Peyer's patch (tissue), 4 donors: Measurements from ENCODE around the gene APBA1. TPM values are rescaled to one million over a fixed set of nuclear protein-coding genes. Genes with fewer than 3 reads are reported as not detected.

Experiments used
- DNase-seq, 3 donors: peaks; one replicate each; pipeline ENCODE4 v3.0.0-alpha.2; 2017 to 2019
- H3K27ac ChIP-seq, 4 donors: fragments of 200-600 bp; sonication (generic); one replicate each; pipeline ENCODE4 v1.5.1; 2016 to 2019
- H3K27me3 ChIP-seq, 2 donors: fragments of 200-600 bp; sonication (generic); one replicate each; pipeline ENCODE4 v1.5.1; 2019
- H3K36me3 ChIP-seq, 3 donors: fragments of 200-600 bp; sonication (generic); one replicate each; pipeline ENCODE4 v1.5.1; 2016 to 2019
- H3K4me1 ChIP-seq, 4 donors: fragments of 200-600 bp; sonication (generic); one replicate each; pipeline ENCODE4 v1.5.1; 2016 to 2019
- H3K4me3 ChIP-seq, 4 donors: fragments of 200-600 bp; sonication (generic); 1 replicate in 3 of 4; 2 replicates in 1 of 4; pipeline ENCODE4 v1.5.1; 2016 to 2019; ENCODE audit warnings: mild to moderate bottlenecking in 1 of 4
- H3K9me3 ChIP-seq, 4 donors: fragments of 200-600 bp; sonication (generic); one replicate each; pipeline ENCODE4 v1.5.1; 2016 to 2019; ENCODE audit warnings: mild to moderate bottlenecking in 1 of 4
- CTCF ChIP-seq, 6 experiments: fragments of 450-650 bp in 4 of 6; fragments of 200-600 bp in 2 of 6; sonication (generic) in 1 of 6; IDR thresholded peaks; one replicate each; pipeline ENCODE4 v1.5.1; 2017 to 2019; ENCODE audit warnings: antibody characterized with exemption in 6 of 6, mild to moderate bottlenecking in 3 of 6, moderate library complexity in 1 of 6
- POLR2A ChIP-seq, 2 donors: fragments of 450-650 bp; IDR thresholded peaks; one replicate each; pipeline ENCODE4 v1.5.1; 2017; ENCODE audit warnings: antibody characterized with exemption in 2 of 2, mild to moderate bottlenecking in 2 of 2, moderate library complexity in 2 of 2
- total RNA-seq, 4 donors: library from RNA; depleted of rRNA; stranded (reverse); fragments of >200 nt; gene quantifications; one replicate each; pipeline ENCODE4 v1.1.0, GENCODE V29; 2016

Gene APBA1
- total RNA-seq, 4 donors from 2014 or later, result 0.88 to 14.9 (median 3.9) TPM

GRCh38 chr9:69519470-69520240 is 152.5 kb downstream of the APBA1 start:
- DNase-seq, result no peak
- peaks cover 0 to 6% (median 0%) of the 10 kb centered on the region in 4 donors for H3K9me3 ChIP-seq
- no peaks in the 10 kb centered on the region for H3K36me3 ChIP-seq
- H3K27ac ChIP-seq, result no peak overlapping the region
- no peak for TF ChIP-seq POLR2A (IDR thresholded peaks at IDR 0.05)
- TF ChIP-seq CTCF (IDR thresholded peaks at IDR 0.05), result no peak
- H3K4me1 ChIP-seq, result no peaks in the 10 kb centered on the region
- no peak overlapping the region for H3K4me3 ChIP-seq
- H3K27me3 ChIP-seq, result no peaks in the 10 kb centered on the region

GRCh38 chr9:69516353-69517322 is 155.5 kb downstream of the APBA1 start:
- Histone ChIP-seq H3K36me3 (no peaks in the 10 kb centered on the region), H3K4me3 (no peak overlapping the region), H3K9me3 (peaks cover 0 to 6% (median 0%) of the 10 kb centered on the region in 4 donors), H3K27ac (no peak overlapping the region), H3K27me3 (no peaks in the 10 kb centered on the region), H3K4me1 (no peaks in the 10 kb centered on the region)
- no peak for TF ChIP-seq POLR2A (IDR thresholded peaks at IDR 0.05)
- no peak for TF ChIP-seq CTCF (IDR thresholded peaks at IDR 0.05)
- DNase-seq, result no peak

- no peaks in the 10 kb centered on the region for H3K27me3 ChIP-seq
- H3K36me3 ChIP-seq, result no peaks in the 10 kb centered on the region
- peaks cover 0 to 6% (median 0%) of the 10 kb centered on the region in 4 donors for H3K9me3 ChIP-seq
- no peak overlapping the region for H3K4me3 ChIP-seq
- no peak for DNase-seq
- no peak overlapping the region for H3K27ac ChIP-seq
- no peak for TF ChIP-seq CTCF (IDR thresholded peaks at IDR 0.05)
- no peak for TF ChIP-seq POLR2A (IDR thresholded peaks at IDR 0.05)
- H3K4me1 ChIP-seq, result no peaks in the 10 kb centered on the region
Measured at GRCh38 chr9:69515810-69516209, 156.4 kb downstream of the APBA1 start.

- Histone ChIP-seq H3K36me3 (no peaks in the 10 kb centered on the region), H3K4me1 (no peaks in the 10 kb centered on the region), H3K27ac (no peak overlapping the region), H3K27me3 (no peaks in the 10 kb centered on the region), H3K9me3 (peaks cover 0 to 6% (median 0%) of the 10 kb centered on the region in 4 donors), H3K4me3 (no peak overlapping the region)
- no peak for DNase-seq
- TF ChIP-seq POLR2A (IDR thresholded peaks at IDR 0.05) (no peak), CTCF (IDR thresholded peaks at IDR 0.05) (no peak)
Measured at GRCh38 chr9:69513141-69513820, 158.9 kb downstream of the APBA1 start.

- Histone ChIP-seq H3K4me3 (no peak overlapping the region), H3K36me3 (no peaks in the 10 kb centered on the region), H3K9me3 (no peaks in the 10 kb centered on the region), H3K27me3 (no peaks in the 10 kb centered on the region), H3K27ac (no peak overlapping the region), H3K4me1 (no peaks in the 10 kb centered on the region)
- DNase-seq, result no peak
- TF ChIP-seq POLR2A (IDR thresholded peaks at IDR 0.05) (no peak), CTCF (IDR thresholded peaks at IDR 0.05) (no peak)
Measured at GRCh38 chr9:69504058-69504457, 168.1 kb downstream of the APBA1 start.
